Tibial nerve (tissue), 4 donors: ENCODE measurements around the gene SIGLECL1. TPM values are rescaled to one million over a fixed set of nuclear protein-coding genes. Genes with fewer than 3 reads are reported as not detected.
"Not testable (repeated sequence)": the region's sequence is repeated elsewhere in the genome, so short reads cannot be mapped to it uniquely, and the experiment has no call there.

ENCODE experiments used
- DNase-seq, 2 donors: peaks; one replicate each; pipeline ENCODE4 v3.0.0-alpha.2; 2019; ENCODE audit warnings: low spot score in 2 of 2
- H3K27ac ChIP-seq, 4 donors: fragments of 200-600 bp; sonication (generic) in 3 of 4; one replicate each; pipeline ENCODE4 v1.5.1; 2017 to 2019; ENCODE audit warnings: mild to moderate bottlenecking in 1 of 4
- H3K27me3 ChIP-seq, 2 donors: fragments of 200-600 bp; sonication (generic) in 1 of 2; one replicate each; pipeline versions ENCODE4 v1.5.1 to v1.6.0; 2017 to 2019
- H3K36me3 ChIP-seq, 3 donors: fragments of 200-600 bp; sonication (generic); one replicate each; pipeline ENCODE4 v1.5.1; 2018 to 2019
- H3K4me1 ChIP-seq, 4 donors: fragments of 200-600 bp; sonication (generic) in 3 of 4; one replicate each; pipeline ENCODE4 v1.5.1; 2017 to 2019
- H3K4me3 ChIP-seq, 4 donors: fragments of 200-600 bp; sonication (generic) in 3 of 4; one replicate each; pipeline ENCODE4 v1.5.1; 2017 to 2019; ENCODE audit warnings: mild to moderate bottlenecking in 1 of 4, moderate library complexity in 1 of 4
- H3K9me3 ChIP-seq, 4 donors: fragments of 200-600 bp; sonication (generic) in 3 of 4; one replicate each; pipeline ENCODE4 v1.5.1; 2017 to 2019
- EP300 ChIP-seq, 2 donors: sonication (generic); formaldehyde crosslinking; IDR thresholded peaks; one replicate each; pipeline ENCODE4 v1.6.1; 2017; ENCODE audit warnings: antibody characterized with exemption in 2 of 2, mild to moderate bottlenecking in 1 of 2
- POLR2A ChIP-seq, 2 donors: fragments of 450-650 bp; IDR thresholded peaks; one replicate each; pipeline ENCODE4 v1.6.1; 2017; ENCODE audit warnings: antibody characterized with exemption in 2 of 2, mild to moderate bottlenecking in 2 of 2, moderate library complexity in 2 of 2
- WGBS, 2 donors: methylation state at CpG; one replicate each; pipeline ENCODE4 v1.1.5; 2018; 5-methylcytosine and 5-hydroxymethylcytosine counted together
- total RNA-seq, 4 donors: library from RNA; depleted of rRNA; stranded (reverse); fragments of >200 nt; gene quantifications; one replicate each; pipeline ENCODE4 v1.1.0, GENCODE V29; 2016
- TF ChIP-seq, protein P1 (sequence below), 5 experiments: fragments of 200-600 bp in 3 of 5; fragments of 450-650 bp in 2 of 5; sonication (generic) in 3 of 5; IDR thresholded peaks; one replicate each; pipeline ENCODE4 v1.5.1; 2016 to 2019; ENCODE audit warnings: antibody characterized with exemption in 5 of 5, mild to moderate bottlenecking in 3 of 5, moderate library complexity in 2 of 5

The SIGLECL1 gene
- total RNA-seq, 4 donors from 2014 or later: not detected

DNA sequence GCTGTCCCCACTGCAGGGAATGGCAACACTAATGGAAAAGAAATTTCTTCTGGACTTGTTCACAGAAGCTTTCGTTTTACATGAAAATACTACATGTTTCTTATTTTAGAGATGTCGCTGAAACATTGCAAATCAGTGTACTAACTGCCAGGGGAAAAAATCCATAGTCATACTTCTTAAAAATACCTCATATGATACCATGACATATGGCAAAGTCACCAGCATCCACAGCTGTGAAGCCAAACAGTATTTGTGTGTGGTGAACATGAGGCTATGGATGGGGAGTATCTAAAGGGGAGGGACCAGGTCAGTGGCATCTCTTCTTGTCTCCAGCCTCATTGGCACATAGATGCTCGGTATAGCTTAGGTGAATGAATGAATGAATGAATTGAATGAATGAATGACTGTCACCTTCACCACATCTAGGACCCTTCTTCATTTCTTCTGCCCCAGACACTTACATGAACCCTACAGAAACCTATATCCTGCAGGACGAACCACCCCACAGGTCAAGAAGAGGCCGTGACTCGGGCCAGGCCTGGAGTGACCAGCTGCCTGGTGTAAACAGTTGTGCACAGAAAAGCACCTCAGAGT is 40.6 kb upstream of the SIGLECL1 start:
- 84 to 85% methylated on average over 6 of the region's 6 CpGs for WGBS, 2 donors
- H3K4me3 ChIP-seq: no peak overlapping the region
- no peak for DNase-seq
- no peak overlapping the region for H3K27ac ChIP-seq
- TF ChIP-seq, protein P1, sequence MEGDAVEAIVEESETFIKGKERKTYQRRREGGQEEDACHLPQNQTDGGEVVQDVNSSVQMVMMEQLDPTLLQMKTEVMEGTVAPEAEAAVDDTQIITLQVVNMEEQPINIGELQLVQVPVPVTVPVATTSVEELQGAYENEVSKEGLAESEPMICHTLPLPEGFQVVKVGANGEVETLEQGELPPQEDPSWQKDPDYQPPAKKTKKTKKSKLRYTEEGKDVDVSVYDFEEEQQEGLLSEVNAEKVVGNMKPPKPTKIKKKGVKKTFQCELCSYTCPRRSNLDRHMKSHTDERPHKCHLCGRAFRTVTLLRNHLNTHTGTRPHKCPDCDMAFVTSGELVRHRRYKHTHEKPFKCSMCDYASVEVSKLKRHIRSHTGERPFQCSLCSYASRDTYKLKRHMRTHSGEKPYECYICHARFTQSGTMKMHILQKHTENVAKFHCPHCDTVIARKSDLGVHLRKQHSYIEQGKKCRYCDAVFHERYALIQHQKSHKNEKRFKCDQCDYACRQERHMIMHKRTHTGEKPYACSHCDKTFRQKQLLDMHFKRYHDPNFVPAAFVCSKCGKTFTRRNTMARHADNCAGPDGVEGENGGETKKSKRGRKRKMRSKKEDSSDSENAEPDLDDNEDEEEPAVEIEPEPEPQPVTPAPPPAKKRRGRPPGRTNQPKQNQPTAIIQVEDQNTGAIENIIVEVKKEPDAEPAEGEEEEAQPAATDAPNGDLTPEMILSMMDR (IDR thresholded peaks at IDR 0.05): no peak
- TF ChIP-seq POLR2A (IDR thresholded peaks at IDR 0.05) (no peak), EP300 (IDR thresholded peaks at IDR 0.05) (no peak)
- no peaks in the 10 kb centered on the region for H3K9me3 ChIP-seq
- H3K36me3 ChIP-seq: no peaks in the 10 kb centered on the region
- H3K4me1 ChIP-seq: no peaks in the 10 kb centered on the region
- no peaks in the 10 kb centered on the region for H3K27me3 ChIP-seq

DNA sequence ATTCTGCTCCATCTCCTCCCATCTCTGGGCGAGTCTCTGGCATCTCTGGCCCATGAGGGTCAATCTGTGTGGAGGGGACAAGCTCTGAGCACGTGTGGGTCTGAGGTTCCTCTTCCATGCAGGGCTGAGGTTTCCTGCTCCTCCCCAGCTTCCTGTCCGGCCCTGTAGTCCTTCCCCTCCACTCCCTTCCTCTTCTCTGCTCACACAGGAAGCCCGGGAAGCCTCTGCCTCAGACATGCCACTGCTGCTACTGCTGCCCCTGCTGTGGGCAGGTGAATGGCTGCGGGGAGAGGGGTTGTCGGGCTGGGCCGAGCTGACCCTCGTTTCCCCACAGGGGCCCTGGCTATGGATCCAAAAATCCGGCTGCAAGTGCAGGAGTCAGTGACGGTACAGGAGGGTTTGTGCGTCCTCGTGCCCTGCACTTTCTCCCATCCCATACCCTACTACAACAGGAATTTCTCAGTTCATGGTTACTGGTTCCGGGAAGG is 40.0 kb upstream of the SIGLECL1 start:
- H3K9me3 ChIP-seq, H3K27me3 ChIP-seq, H3K36me3 ChIP-seq, H3K4me1 ChIP-seq, H3K27ac ChIP-seq: not testable (repeated sequence)
- WGBS, 2 donors: 43 to 48% methylated on average over 8 to 13 of the region's 13 CpGs
- H3K4me3 ChIP-seq: peak overlapping the region in 1 of 4 donors; percentile 39
- peak in 1 of 2 donors; percentile 21 for DNase-seq

DNA sequence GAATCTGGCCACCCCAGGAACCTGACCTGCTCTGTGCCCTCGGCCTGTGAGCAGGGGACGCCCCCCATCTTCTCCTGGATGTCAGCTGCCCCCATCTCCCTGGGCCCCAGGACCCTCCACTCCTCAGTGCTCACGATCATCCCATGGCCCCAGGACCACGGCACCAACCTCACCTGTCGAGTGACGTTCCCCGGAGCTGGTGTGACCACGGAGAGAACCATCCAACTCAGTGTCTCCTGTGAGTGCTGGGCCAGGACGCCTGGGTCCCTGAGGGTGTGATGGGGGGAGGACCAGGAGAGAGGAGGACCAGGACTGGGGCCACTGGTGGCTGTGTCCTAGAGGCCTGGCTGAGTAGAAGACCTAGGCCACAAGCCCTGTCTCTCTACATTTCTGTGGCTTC is 39.0 kb upstream of the SIGLECL1 start:
- no peak overlapping the region for H3K27ac ChIP-seq
- no peaks in the 10 kb centered on the region for H3K27me3 ChIP-seq
- TF ChIP-seq EP300 (IDR thresholded peaks at IDR 0.05) (no peak), POLR2A (IDR thresholded peaks at IDR 0.05) (no peak)
- TF ChIP-seq, protein P1 (IDR thresholded peaks at IDR 0.05): no peak
- H3K9me3 ChIP-seq: no peaks in the 10 kb centered on the region
- no peak overlapping the region for H3K4me3 ChIP-seq
- H3K36me3 ChIP-seq: no peaks in the 10 kb centered on the region
- no peak for DNase-seq
- H3K4me1 ChIP-seq: no peaks in the 10 kb centered on the region
- WGBS, 2 donors: 87 to 89% methylated on average over 9 of the region's 9 CpGs

DNA sequence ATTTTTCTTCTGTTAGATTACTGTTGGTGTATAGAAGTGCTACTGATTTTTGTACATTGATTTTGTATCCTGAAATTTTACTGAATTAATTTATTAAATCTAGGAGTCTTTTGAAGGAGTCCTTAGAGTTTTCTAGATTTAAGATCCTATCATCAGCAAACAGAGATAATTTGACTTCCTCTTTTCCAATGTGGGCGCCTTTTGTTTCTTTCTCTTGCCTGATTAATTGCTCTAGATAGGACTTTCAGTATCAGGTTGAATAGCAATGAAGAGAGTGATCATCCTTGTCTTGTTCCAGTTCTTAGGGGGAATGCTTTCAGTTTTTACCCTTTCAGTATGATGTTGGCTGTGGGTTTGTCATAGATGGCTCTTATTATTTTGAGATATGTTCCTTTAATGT is 31.6 kb upstream of the SIGLECL1 start:
- Histone ChIP-seq H3K9me3 (no peaks in the 10 kb centered on the region), H3K4me1 (no peaks in the 10 kb centered on the region), H3K4me3 (no peak overlapping the region), H3K27me3 (no peaks in the 10 kb centered on the region), H3K27ac (no peak overlapping the region), H3K36me3 (no peaks in the 10 kb centered on the region)
- TF ChIP-seq, protein P1 (IDR thresholded peaks at IDR 0.05): no peak
- TF ChIP-seq POLR2A (IDR thresholded peaks at IDR 0.05) (no peak), EP300 (IDR thresholded peaks at IDR 0.05) (no peak)
- DNase-seq: no peak
- 71 to 76% methylated on average over 1 of the region's 1 CpG for WGBS, 2 donors

DNA sequence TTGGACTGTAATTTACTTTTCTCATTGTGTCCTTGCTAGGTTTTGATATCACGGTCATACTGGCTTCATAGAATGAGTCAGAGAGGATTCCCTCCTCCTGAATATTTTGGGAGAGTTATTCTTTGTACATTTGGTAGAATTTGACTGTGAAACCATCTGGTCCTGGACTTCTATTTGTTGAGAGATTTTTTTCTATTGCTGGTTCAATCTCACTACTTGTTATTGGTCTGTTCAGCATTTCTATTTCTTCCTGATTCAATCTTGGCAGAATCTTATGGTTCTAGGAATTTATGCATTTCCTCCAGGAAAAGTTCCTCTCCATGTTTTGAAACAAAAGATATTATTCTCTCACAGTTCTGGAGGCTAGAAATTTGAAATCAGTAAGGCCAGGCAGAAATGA is 30.9 kb upstream of the SIGLECL1 start:
- WGBS, 2 donors: 77 to 84% methylated on average over 1 of the region's 1 CpG
- no peak for TF ChIP-seq EP300 (IDR thresholded peaks at IDR 0.05)
- no peak for DNase-seq
- Histone ChIP-seq H3K27me3 (no peaks in the 10 kb centered on the region), H3K9me3 (no peaks in the 10 kb centered on the region), H3K36me3 (no peaks in the 10 kb centered on the region), H3K4me1 (no peaks in the 10 kb centered on the region), H3K27ac (no peak overlapping the region), H3K4me3 (no peak overlapping the region)

DNA sequence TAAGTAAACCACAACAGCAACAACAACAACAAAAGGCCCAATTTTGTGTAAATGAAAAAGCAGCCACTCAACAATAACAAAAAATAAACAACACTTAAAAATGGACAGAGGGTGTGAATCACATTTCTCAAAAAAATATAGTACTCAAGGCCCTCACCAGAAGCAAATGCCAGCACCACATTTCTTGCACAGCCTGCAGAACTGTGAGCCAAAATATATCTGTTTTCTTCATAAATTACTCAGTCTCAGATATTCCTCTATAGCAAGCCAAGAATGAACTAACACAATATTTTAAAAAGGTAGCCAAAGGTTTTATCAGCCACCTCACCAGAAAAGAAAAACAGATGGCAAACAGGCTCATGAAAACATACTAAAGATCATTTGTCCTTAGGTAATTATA is 29.9 kb upstream of the SIGLECL1 start:
- Histone ChIP-seq H3K4me3 (no peak overlapping the region), H3K4me1 (no peaks in the 10 kb centered on the region), H3K36me3 (no peaks in the 10 kb centered on the region), H3K27ac (no peak overlapping the region), H3K27me3 (no peaks in the 10 kb centered on the region), H3K9me3 (no peaks in the 10 kb centered on the region)
- DNase-seq: no peak
- TF ChIP-seq, protein P1 (IDR thresholded peaks at IDR 0.05): no peak
- no peak for TF ChIP-seq POLR2A (IDR thresholded peaks at IDR 0.05)
- TF ChIP-seq EP300 (IDR thresholded peaks at IDR 0.05): no peak
